ENCODE data around the gene ARL14EPL.
A peak's percentile ranks its signal among the peaks of the same experiment; 100 is the strongest.
"Not testable (repeated sequence)": the region's sequence is repeated elsewhere in the genome, so short reads cannot be mapped to it uniquely, and the experiment has no call there.

The ARL14EPL gene

GRCh38 chr5:116046823-116047222 is 14.6 kb downstream of the ARL14EPL start:
- DNase-seq (ENCODE audit: low read depth, low spot score) = no peak

GRCh38 chr5:116058346-116058936 is 26.2 kb downstream of the ARL14EPL start:
- DNase-seq (ENCODE audit: low read depth, low spot score) = no peak

- DNase-seq (ENCODE audit: low read depth, low spot score) = no peak
Observed at GRCh38 chr5:116062352-116062751, 30.1 kb downstream of the ARL14EPL start.

- no peak for DNase-seq (ENCODE audit: low read depth, low spot score)
Observed at GRCh38 chr5:116063950-116064349, 31.7 kb downstream of the ARL14EPL start.

GRCh38 chr5:116068028-116068632 is 35.9 kb downstream of the ARL14EPL start:
- DNase-seq (ENCODE audit: low read depth, low spot score) = no peak

GRCh38 chr5:116071211-116071610 is 38.9 kb downstream of the ARL14EPL start:
- no peak for DNase-seq (ENCODE audit: low read depth, low spot score)

- peak; percentile 9 for DNase-seq (ENCODE audit: low read depth, low spot score)
Observed at GRCh38 chr5:116075191-116075831, 43.0 kb downstream of the ARL14EPL start.

GRCh38 chr5:116076496-116076895 is 44.2 kb downstream of the ARL14EPL start:
- DNase-seq (ENCODE audit: low read depth, low spot score) = no peak

GRCh38 chr5:116078199-116078598 is 45.9 kb downstream of the ARL14EPL start:
- DNase-seq (ENCODE audit: low read depth, low spot score) = no peak

- DNase-seq (ENCODE audit: low read depth, low spot score) = peak; percentile 27
Observed at GRCh38 chr5:116084287-116084691, 52.0 kb downstream of the ARL14EPL start.

GRCh38 chr5:116084871-116085715 is 52.8 kb downstream of the ARL14EPL start, which contains the start of gene COMMD10:
COMMD10 (plus strand) TSS chr5:116085025.
- peak; percentile 80 for DNase-seq (ENCODE audit: low read depth, low spot score)

GRCh38 chr5:116086309-116086708 is 54.0 kb downstream of the ARL14EPL start:
- peak; percentile 8 for DNase-seq (ENCODE audit: low read depth, low spot score)

GRCh38 chr5:116088062-116088461 is 55.8 kb downstream of the ARL14EPL start:
- no peak for DNase-seq (ENCODE audit: low read depth, low spot score)

- DNase-seq (ENCODE audit: low read depth, low spot score) = no peak
Observed at GRCh38 chr5:116090302-116090701, 58.0 kb downstream of the ARL14EPL start.

GRCh38 chr5:116091416-116091815 is 59.1 kb downstream of the ARL14EPL start:
- DNase-seq (ENCODE audit: low read depth, low spot score) = no peak

- no peak for DNase-seq (ENCODE audit: low read depth, low spot score)
Observed at GRCh38 chr5:116097301-116097700, 65.0 kb downstream of the ARL14EPL start.

- DNase-seq (ENCODE audit: low read depth, low spot score) = no peak
Observed at GRCh38 chr5:116098998-116099397, 66.7 kb downstream of the ARL14EPL start.

GRCh38 chr5:116104941-116105340 is 72.7 kb downstream of the ARL14EPL start:
- DNase-seq (ENCODE audit: low read depth, low spot score) = not testable (repeated sequence)
